Colonic mucosa (tissue), 4 donors: Measurements from ENCODE around the gene PERCC1. TPM values are rescaled to one million over a fixed set of nuclear protein-coding genes. Genes with fewer than 3 reads are reported as not detected.

Experiments used
- DNase-seq: peaks from one replicate; pipeline ENCODE4 v3.0.0-alpha.2; 2020
- H3K27ac ChIP-seq: fragments of 200-600 bp; one replicate; pipeline ENCODE4 v1.8.0; 2021
- H3K27me3 ChIP-seq: fragments of 200-600 bp; one replicate; pipeline ENCODE4 v1.8.0; 2021
- H3K36me3 ChIP-seq: fragments of 200-600 bp; one replicate; pipeline ENCODE4 v1.8.0; 2021
- H3K4me1 ChIP-seq: fragments of 200-600 bp; one replicate; pipeline ENCODE4 v1.8.0; 2021; ENCODE audit warnings: mild to moderate bottlenecking
- H3K4me3 ChIP-seq: fragments of 200-600 bp; one replicate; pipeline ENCODE4 v1.8.0; 2021
- H3K9ac ChIP-seq, 2 donors: one replicate each; pipeline ENCODE4 v1.7.0; 2013; ENCODE audit warnings: control low read depth in 2 of 2, low read depth in 2 of 2, low read length in 2 of 2
- H3K9me3 ChIP-seq: fragments of 200-600 bp; one replicate; pipeline ENCODE4 v1.8.0; 2021
- CTCF ChIP-seq: fragments of 200-600 bp; IDR thresholded peaks from one replicate; pipeline ENCODE4 v1.8.0; 2022; ENCODE audit warnings: antibody characterized with exemption, mild to moderate bottlenecking
- intact Hi-C: fragments of 100-400 bp; cut with DNase I; formaldehyde crosslinking; loops from one replicate; pipeline ENCODE4 v1.14.1; 2022
- total RNA-seq, 2 donors: library from RNA; stranded (reverse); fragmentation: NEBNext Ultra II Directional in 1 of 2; extraction: Animal tissue kit (Norgen Biotek cat#: 25700) in 1 of 2; gene quantifications; one replicate each; pipeline ENCODE4 v1.2.1, GENCODE V29; 2021
- donor health status: healthy.
- donor health status: DM: no; HTN: no; CAD: no.
- donor health status: DM: no; HTN: no; CAD: no.

Gene PERCC1
- total RNA-seq, 2 donors from 2014 or later = 0.27 TPM

GRCh38 chr16:1445518-1446203 is 14.8 kb downstream of the PERCC1 start:
- Histone ChIP-seq H3K9ac (no peak overlapping the region), H3K4me3 (no peak overlapping the region), H3K27me3 (no peaks in the 10 kb centered on the region), H3K9me3 (no peaks in the 10 kb centered on the region), H3K27ac (no peak overlapping the region), H3K4me1 (no peaks in the 10 kb centered on the region), H3K36me3 (no peaks in the 10 kb centered on the region)
- intact Hi-C loops = no loop called here
- TF ChIP-seq CTCF = no peak
- DNase-seq = no peak

DNA sequence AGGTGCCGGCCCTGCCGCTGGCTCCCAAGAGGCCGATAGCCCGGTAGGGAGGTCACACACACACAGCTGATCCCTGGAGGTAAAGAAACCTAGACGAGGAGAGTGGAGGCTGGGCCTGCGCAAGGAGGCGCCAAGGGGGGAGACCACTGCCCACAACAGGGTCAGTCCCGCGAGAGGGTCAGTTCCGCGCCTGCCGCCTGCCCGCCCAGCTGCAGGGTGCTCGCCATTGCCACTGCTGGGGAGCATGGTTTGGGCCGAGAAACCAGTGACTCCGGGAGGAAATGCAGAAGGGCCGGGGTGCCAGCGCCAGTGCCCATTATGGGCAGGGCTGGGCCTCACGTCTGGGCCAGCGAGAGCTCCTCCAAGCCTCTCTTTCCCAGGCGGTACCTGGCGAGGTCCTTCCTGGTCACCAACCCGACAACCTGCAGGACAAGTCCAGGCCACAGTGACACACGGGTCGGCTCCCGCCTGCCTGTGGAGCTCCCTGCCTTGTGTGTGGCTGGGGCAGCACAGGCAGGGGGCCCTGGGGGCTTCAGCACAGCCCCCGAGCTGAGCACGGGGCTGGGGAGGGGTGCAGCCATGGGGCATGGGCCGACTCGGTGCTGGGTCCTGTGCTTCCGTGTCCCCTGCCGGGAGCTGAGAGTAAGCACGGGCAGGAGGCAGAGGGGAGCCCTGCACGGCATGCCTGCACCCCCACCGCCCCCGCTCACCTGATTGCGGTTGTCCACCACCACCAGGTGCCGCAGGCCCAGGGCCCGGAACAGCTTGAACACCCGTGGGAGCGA is 15.6 kb downstream of the PERCC1 start:
- Histone ChIP-seq H3K27me3 (no peaks in the 10 kb centered on the region), H3K4me3 (no peak overlapping the region), H3K4me1 (no peaks in the 10 kb centered on the region), H3K9me3 (no peaks in the 10 kb centered on the region), H3K36me3 (no peaks in the 10 kb centered on the region), H3K27ac (no peak overlapping the region), H3K9ac (no peak overlapping the region)
- no peak for DNase-seq
- intact Hi-C loops = no loop called here
- TF ChIP-seq CTCF = no peak

DNA sequence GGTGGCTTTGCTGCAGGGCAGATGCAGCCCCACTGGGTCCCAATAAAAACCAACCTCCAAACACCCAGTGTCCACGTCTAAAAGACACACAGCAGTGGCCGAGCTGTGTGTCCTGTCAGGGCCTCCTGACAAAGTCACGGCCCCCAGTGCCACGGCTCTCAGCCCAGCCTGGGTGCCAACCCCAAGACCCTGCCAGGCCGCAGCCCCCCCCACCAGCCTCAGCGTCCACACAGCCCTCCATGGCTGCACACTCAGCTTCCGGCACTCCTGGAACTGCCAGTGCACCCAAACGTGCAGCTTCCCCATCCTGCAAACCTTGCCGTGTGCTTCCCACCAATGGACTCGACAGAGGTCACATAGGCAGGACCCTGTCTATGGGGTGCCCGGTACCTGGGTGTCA is 17.1 kb downstream of the PERCC1 start:
- no peaks in the 10 kb centered on the region for H3K9me3 ChIP-seq
- no peak for DNase-seq
- no peak for TF ChIP-seq CTCF
- H3K9ac ChIP-seq = no peak overlapping the region
- no peaks in the 10 kb centered on the region for H3K36me3 ChIP-seq
- no peaks in the 10 kb centered on the region for H3K27me3 ChIP-seq
- H3K4me1 ChIP-seq = no peaks in the 10 kb centered on the region
- H3K4me3 ChIP-seq = no peak overlapping the region
- no peak overlapping the region for H3K27ac ChIP-seq
- intact Hi-C loops = no loop called here

- no peaks in the 10 kb centered on the region for H3K4me1 ChIP-seq
- TF ChIP-seq CTCF = no peak
- intact Hi-C loops = no loop called here
- no peak overlapping the region for H3K4me3 ChIP-seq
- no peaks in the 10 kb centered on the region for H3K9me3 ChIP-seq
- no peak overlapping the region for H3K27ac ChIP-seq
- no peaks in the 10 kb centered on the region for H3K27me3 ChIP-seq
- DNase-seq = no peak
- no peak overlapping the region for H3K9ac ChIP-seq
- no peaks in the 10 kb centered on the region for H3K36me3 ChIP-seq
Measured at GRCh38 chr16:1448536-1449116, 17.7 kb downstream of the PERCC1 start.

DNA sequence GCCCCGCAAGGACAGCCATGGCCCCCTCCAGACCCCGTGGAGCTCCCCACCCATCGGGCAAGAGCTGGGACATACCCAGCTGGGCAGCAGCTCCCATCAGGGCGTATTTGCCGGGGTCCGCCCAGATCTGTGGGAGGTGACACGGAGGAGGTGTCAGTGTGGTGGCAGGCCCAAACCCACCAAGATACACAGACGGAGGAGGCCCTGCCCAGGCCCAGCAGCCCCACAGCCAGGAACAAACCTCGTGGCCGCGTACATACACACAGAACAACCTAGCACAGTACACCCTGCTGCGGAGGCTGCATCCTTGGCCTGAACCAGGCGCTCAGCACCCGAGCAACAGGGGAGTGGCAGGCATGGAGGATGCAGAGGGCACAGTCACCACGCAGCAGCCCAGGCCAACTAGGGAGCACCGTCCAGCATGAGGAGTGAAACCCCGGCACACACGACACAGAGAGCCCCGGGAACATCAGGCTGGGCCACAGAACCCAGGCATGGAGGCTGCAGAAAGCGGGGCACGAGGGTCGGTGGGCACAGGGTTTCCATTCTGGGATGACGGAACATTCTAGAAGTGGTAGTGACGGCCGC is 18.4 kb downstream of the PERCC1 start:
- TF ChIP-seq CTCF = no peak
- no peak for DNase-seq
- no peaks in the 10 kb centered on the region for H3K36me3 ChIP-seq
- H3K9me3 ChIP-seq = no peaks in the 10 kb centered on the region
- H3K9ac ChIP-seq = no peak overlapping the region
- H3K27me3 ChIP-seq = no peaks in the 10 kb centered on the region
- intact Hi-C loops = no loop called here
- H3K27ac ChIP-seq = no peak overlapping the region
- H3K4me1 ChIP-seq = no peaks in the 10 kb centered on the region
- no peak overlapping the region for H3K4me3 ChIP-seq
